NK-92 (cell line): ENCODE results near the gene SP3.
A peak's percentile ranks its signal among the peaks of the same experiment; 100 is the strongest.

Source experiments
- DNase-seq: peaks from one replicate; lab custom pipeline; 2025; ENCODE audit not compliant: unreplicated experiment; lab: John Stamatoyannopoulos, UW

The SP3 gene

GRCh38 chr2:173968551-173968950 is 3.4 kb upstream of the SP3 start:
- DNase-seq: no peak

GRCh38 chr2:173966274-173967098 is 1.3 kb upstream of the SP3 start:
- DNase-seq: no peak

GRCh38 chr2:173964565-173965371 is 405 bp downstream of the SP3 start:
- DNase-seq: peak; percentile 25

- DNase-seq: peak; percentile 39
Measured at GRCh38 chr2:173963817-173964564, 1.2 kb downstream of the SP3 start.

GRCh38 chr2:173963323-173963816 is 1.8 kb downstream of the SP3 start:
- DNase-seq: no peak

GRCh38 chr2:173962583-173963110 is 2.5 kb downstream of the SP3 start:
- no peak for DNase-seq

DNA sequence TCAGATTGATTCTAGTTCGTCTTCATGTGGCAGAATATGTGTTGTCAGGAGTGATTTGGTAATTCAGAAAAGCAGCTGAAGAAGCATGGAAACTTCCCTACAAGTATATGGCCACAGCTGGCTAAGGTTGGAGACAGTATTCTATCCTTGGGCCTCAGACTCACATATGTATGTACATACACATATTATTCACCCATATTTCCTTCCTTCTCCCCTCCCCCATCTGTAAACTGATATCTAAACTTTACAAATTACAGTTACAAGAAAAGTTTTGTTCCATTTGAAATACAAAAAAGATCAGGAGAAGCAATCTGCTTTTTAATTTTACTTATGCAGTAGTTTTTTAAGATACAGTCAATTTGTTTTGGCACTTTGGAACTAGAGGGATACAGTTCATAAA is 3.1 kb downstream of the SP3 start:
- DNase-seq: no peak

DNA sequence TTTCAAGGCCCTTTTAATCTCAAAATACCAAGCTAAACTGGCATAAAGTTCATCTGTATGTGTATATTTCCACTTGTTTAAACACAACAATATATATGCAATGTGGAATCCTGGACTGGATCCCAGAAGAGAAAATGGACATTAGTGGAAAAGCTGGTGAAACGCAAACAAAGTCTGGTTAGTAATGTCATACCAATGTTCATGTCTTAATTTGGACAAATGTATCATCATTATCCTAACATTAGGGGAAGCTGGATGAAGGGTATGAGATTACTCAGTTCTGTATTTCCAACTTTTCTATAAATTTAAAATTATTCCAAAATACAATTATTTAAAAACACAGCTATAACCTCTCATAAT is 3.8 kb downstream of the SP3 start:
- DNase-seq: no peak

GRCh38 chr2:173959909-173960308 is 5.3 kb downstream of the SP3 start:
- no peak for DNase-seq

GRCh38 chr2:173959358-173959884 is 5.8 kb downstream of the SP3 start:
- no peak for DNase-seq

- no peak for DNase-seq
Measured at GRCh38 chr2:173958198-173958846, 6.9 kb downstream of the SP3 start.

GRCh38 chr2:173957517-173957916 is 7.7 kb downstream of the SP3 start:
- no peak for DNase-seq

GRCh38 chr2:173956454-173956853 is 8.7 kb downstream of the SP3 start:
- DNase-seq: no peak

GRCh38 chr2:173955867-173956266 is 9.3 kb downstream of the SP3 start:
- DNase-seq: no peak

DNA sequence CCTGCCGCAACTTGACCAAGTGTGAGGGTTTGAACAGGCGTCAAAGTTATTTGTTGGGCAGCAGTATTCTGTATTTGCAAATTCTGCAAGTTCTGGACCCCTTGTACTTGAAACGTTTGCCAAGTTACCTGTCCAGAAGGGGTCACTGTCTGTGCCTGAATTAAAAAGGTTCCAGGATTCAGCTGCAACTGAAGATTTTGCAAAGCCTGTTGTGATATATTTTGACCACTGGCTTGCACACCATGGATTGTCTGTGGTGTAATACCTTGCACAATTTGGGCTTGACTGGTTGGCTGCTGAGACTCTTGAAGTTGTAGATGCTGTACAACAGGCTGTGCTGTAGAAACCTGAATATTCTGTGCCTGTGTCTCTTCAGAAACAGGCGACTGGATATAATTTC is 10.2 kb downstream of the SP3 start:
- no peak for DNase-seq

DNA sequence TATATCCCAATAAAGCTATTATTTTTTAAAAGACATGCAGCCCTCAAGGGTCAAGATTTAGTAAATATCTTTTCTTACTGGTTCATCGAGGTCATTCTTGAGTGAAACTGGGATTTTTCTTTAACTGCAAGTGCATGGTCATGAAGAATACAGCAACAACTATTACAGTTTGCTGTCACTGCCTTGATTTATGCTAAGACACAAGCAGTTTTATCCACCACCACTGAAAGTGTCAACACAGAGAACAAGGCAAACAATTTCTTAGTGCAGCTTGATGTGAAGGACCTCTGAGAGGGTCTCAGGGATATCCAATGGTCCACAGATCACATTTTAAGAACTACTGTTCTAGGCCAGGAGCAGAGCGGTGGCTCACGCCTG is 12.1 kb downstream of the SP3 start:
- no peak for DNase-seq

GRCh38 chr2:173952267-173953046 is 12.7 kb downstream of the SP3 start:
- no peak for DNase-seq

GRCh38 chr2:173948842-173949241 is 16.3 kb downstream of the SP3 start:
- no peak for DNase-seq

DNA sequence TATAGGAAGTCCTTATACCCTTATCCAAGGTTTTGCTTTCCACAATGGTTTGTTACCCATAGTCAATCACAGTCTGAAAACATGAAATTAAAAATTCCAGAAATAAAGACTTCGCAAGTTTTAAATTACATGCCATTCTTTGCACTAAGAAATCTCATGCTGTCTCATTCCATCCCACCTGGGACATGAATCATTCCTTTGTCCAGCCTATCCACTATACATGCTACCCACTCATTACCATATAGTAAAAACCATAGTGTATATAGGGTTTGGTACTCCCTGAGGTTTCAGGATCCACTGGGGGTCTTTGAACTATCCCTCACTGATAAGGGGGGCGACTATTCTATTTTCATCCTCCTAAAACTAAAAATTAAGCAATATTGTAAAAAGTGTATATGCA is 17.0 kb downstream of the SP3 start:
- no peak for DNase-seq

DNA sequence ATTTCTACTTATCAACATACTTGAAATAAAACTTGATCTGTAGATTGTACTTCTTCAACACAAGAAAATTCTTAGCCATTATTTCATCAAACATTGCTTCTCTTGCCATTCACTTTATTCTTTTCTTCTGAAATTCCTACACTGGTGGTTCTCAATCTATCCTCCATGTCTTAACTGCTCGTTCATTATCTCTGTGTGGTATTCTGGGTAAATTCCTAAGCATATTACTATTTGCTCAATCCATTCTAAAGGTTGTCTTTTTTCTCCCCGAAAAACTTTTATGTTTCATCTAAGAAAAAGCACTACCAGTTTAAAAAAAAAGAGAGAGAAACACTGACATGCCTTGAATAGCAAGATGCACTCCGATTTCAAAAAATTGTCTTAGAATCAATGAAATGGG is 18.0 kb downstream of the SP3 start:
- no peak for DNase-seq
